Endothelial cell of umbilical vein (primary cell): ENCODE measurements around the gene GTPBP4.

Experiments used
- CTCF ChIP-seq, 2 donors: IDR thresholded peaks; 1 replicate in 1 of 2; 2 replicates in 1 of 2; pipeline ENCODE4 v1.5.1; 2011; ENCODE audit warnings: low read length in 2 of 2, mild to moderate bottlenecking in 2 of 2, moderate library complexity in 2 of 2, control low read depth in 1 of 2, inconsistent platforms in 1 of 2, low read depth in 1 of 2; ENCODE audit not compliant: insufficient read depth in 1 of 2; ENCODE audit errors: extremely low read depth in 1 of 2
- EZH2 ChIP-seq: IDR thresholded peaks from 2 replicates; pipeline ENCODE4 v1.6.1; 2012; ENCODE audit warnings: borderline replicate concordance, low read depth, mild to moderate bottlenecking, moderate library complexity, low read length, inconsistent platforms; ENCODE audit not compliant: severe bottlenecking
- FOS ChIP-seq: IDR thresholded peaks from 2 replicates; pipeline ENCODE4 v1.6.1; 2011; ENCODE audit warnings: mild to moderate bottlenecking, low read length, moderate library complexity, borderline replicate concordance; ENCODE audit not compliant: insufficient read depth
- GATA2 ChIP-seq: IDR thresholded peaks from 2 replicates; pipeline ENCODE4 v1.7.0; 2011; ENCODE audit warnings: low read depth, mild to moderate bottlenecking, moderate library complexity, mixed read lengths, low read length; ENCODE audit not compliant: insufficient read length, insufficient read depth
- JUN ChIP-seq: IDR thresholded peaks from 2 replicates; pipeline ENCODE4 v1.6.1; 2011; ENCODE audit warnings: borderline replicate concordance, low read depth; ENCODE audit not compliant: insufficient read length, insufficient read depth
- MYC ChIP-seq: IDR thresholded peaks from one replicate; pipeline ENCODE4 v1.6.1; 2011; ENCODE audit warnings: mild to moderate bottlenecking, low read depth, low read length
- POLR2A ChIP-seq: IDR thresholded peaks from 2 replicates; pipeline ENCODE4 v1.6.1; 2012; ENCODE audit warnings: low read depth, mild to moderate bottlenecking, control low read depth, low read length
- POLR2AphosphoS5 ChIP-seq: IDR thresholded peaks from 2 replicates; pipeline ENCODE4 v1.6.1; 2012; ENCODE audit warnings: low read depth, mild to moderate bottlenecking, control low read depth, low read length, moderate library complexity; ENCODE audit not compliant: insufficient read depth
- TF ChIP-seq, protein P1 (sequence below): IDR thresholded peaks from 2 replicates; pipeline ENCODE4 v1.6.1; 2011; ENCODE audit not compliant: insufficient read depth, insufficient read length

DNA sequence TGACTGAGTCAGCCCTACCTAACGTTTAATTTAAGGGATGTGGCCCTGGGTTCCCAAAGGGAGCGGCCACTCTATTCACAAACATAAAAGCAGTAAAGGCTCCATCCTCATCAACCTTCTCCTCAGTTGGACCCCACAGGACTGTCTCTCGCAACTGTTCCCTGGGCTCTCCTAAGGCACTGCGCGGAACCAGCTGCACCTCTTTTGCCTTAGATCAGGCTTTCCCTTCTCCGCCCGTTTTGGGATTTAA lies 689 bp upstream of the GTPBP4 start:
- TF ChIP-seq CTCF (IDR thresholded peaks at IDR 0.05; ENCODE audit: extremely low read depth in 1 of 2, insufficient read depth in 1 of 2, low read depth in 1 of 2, low read length in 2 of 2): no peak
- TF ChIP-seq JUN: no peak
- TF ChIP-seq, protein P1, sequence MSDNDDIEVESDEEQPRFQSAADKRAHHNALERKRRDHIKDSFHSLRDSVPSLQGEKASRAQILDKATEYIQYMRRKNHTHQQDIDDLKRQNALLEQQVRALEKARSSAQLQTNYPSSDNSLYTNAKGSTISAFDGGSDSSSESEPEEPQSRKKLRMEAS: no peak
- TF ChIP-seq FOS: no peak
- TF ChIP-seq POLR2A: no peak
- TF ChIP-seq EZH2: no peak
- no peak for TF ChIP-seq POLR2AphosphoS5
- no peak for TF ChIP-seq GATA2
- TF ChIP-seq MYC: no peak
